Gastrocnemius medialis (tissue), 4 donors: ENCODE results near the gene COL23A1. TPM values are rescaled to one million over a fixed set of nuclear protein-coding genes. Genes with fewer than 3 reads are reported as not detected.

ENCODE experiments used
- ATAC-seq, 2 donors: fragments of 150-250 bp; one replicate each; pipeline ENCODE4 v1.9.1; 2016
- DNase-seq, 2 donors: peaks; one replicate each; pipeline ENCODE4 v3.0.0-alpha.2; 2019
- H3K27ac ChIP-seq, 4 donors: fragments of 200-600 bp; sonication (generic); 1 replicate in 1 of 4; 2 replicates in 3 of 4; pipeline ENCODE4 v1.5.1; 2016 to 2018; ENCODE audit warnings: mild to moderate bottlenecking in 2 of 4, moderate library complexity in 1 of 4
- H3K27me3 ChIP-seq, 3 donors: fragments of 200-600 bp; sonication (generic) in 2 of 3; 1 replicate in 1 of 3; 2 replicates in 2 of 3; pipeline versions ENCODE4 v1.5.1 to v1.6.0; 2016 to 2019; ENCODE audit warnings: mild to moderate bottlenecking in 1 of 3, moderate library complexity in 1 of 3
- H3K36me3 ChIP-seq, 2 donors: fragments of 200-600 bp; sonication (generic) in 1 of 2; one replicate each; pipeline ENCODE4 v1.5.1; 2017 to 2018
- H3K4me1 ChIP-seq, 2 donors: fragments of 200-600 bp; sonication (generic) in 1 of 2; one replicate each; pipeline ENCODE4 v1.5.1; 2016 to 2017; ENCODE audit warnings: mild to moderate bottlenecking in 2 of 2
- H3K4me3 ChIP-seq, 4 donors: fragments of 200-600 bp; sonication (generic) in 3 of 4; 1 replicate in 1 of 4; 2 replicates in 3 of 4; pipeline ENCODE4 v1.5.1; 2016 to 2019; ENCODE audit warnings: mild to moderate bottlenecking in 2 of 4
- H3K9me3 ChIP-seq, 3 donors: fragments of 200-600 bp; sonication (generic) in 2 of 3; 1 replicate in 1 of 3; 2 replicates in 2 of 3; pipeline ENCODE4 v1.5.1; 2016 to 2019
- POLR2A ChIP-seq, 2 donors: fragments of 450-650 bp; IDR thresholded peaks; one replicate each; pipeline ENCODE4 v1.6.1; 2017; ENCODE audit warnings: antibody characterized with exemption in 2 of 2, mild to moderate bottlenecking in 2 of 2, moderate library complexity in 2 of 2
- in situ Hi-C, 4 donors: fragments of 200-750 bp; cut with MboI; loops; one replicate each; pipeline versions ENCODE4 v1.15.0 to v1.8.0; 2017; ENCODE audit warnings: low sequenced_read_pairs in 4 of 4
- intact Hi-C: fragments of 100-400 bp; cut with DNase I; formaldehyde crosslinking; loops from one replicate; pipeline ENCODE4 v1.15.1; 2023; ENCODE audit warnings: low total_unique reads
- total RNA-seq, 4 donors: library from RNA; depleted of rRNA; stranded (reverse); fragments of >200 nt; gene quantifications; one replicate each; pipeline versions ENCODE4 v1.1.0 to v1.2.3, GENCODE V29; 2016
- TF ChIP-seq, protein P1 (sequence below), 5 experiments: fragments of 450-650 bp in 3 of 5; fragments of 200-600 bp in 2 of 5; sonication (generic) in 2 of 5; IDR thresholded peaks in 4 of 5; conservative IDR thresholded peaks in 1 of 5; 1 replicate in 4 of 5; 2 replicates in 1 of 5; pipeline ENCODE4 v1.5.1; 2016 to 2019; ENCODE audit warnings: antibody characterized with exemption in 5 of 5, mild to moderate bottlenecking in 3 of 5, moderate library complexity in 3 of 5

The COL23A1 gene
- 1 to 10 TPM in 1 of 4 donors, under 1 TPM in 2, not detected in 1; 0.62 to 1.1 (median 0.97) TPM for total RNA-seq

DNA sequence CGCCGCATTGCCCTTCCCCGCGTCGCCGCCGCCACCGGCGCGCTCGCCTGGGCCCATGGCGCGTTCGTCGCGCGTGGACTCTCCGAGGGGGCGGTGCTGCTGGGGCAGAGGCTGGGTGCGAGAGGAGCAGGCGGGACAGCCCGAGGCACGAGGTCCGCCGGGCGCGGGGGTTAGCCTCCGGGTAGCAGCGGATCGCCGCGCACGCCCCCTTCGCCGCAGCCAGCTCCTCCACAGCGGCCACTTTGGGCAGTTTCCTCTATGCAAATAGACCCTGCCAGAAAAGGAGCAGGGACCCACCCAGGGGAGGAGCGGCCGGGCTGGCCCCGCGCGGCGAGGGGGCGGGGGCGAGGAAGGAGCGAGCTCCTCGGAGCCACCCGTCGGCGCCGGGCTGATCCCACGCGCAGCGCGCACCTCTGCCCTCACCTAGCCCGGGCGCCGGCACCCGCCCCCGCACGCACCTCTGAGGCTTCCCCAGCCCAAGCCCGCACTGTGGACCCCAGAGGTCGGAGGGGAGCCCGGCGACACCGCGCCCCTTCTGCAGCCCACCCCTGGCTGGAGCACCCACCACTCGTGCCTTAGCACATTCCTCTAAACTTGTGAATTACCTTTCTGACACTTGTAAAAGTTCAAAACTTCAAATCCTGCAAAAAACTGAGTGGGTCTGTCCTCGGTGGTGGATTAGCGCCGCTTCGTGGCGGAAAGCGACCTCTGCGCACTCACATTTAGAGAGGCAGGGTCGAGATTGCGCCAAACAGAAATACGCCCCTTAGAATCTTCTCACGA is at the start of gene COL23A1:
Gene COL23A1 (minus strand): TSS at position 253 of the 783 bp plus-strand sequence.
- Histone ChIP-seq H3K4me3 (peak within 1 kb of the TSS; percentile 53 to 65 (median 58)), H3K27me3 (peaks cover 0 to 2% (median 0%) of the 10 kb centered on the region in 3 donors), H3K4me1 (peaks cover 9 to 23% of the 10 kb centered on the region in 2 donors), H3K27ac (peak within 1 kb of the TSS; percentile 70 to 86 (median 78)), H3K9me3 (peaks cover 0 to 9% (median 0%) of the 10 kb centered on the region in 3 donors), H3K36me3 (peaks cover 0 to 10% of the 10 kb centered on the region in 2 donors)
- in situ Hi-C loops (no loop called here), intact Hi-C loops (loop anchor here (1.0 to 2.0 kb wide), 3 partner anchors 39 to 358 kb away; partner anchors contain the start of gene PHYKPL)
- peak; percentile 65 for ATAC-seq
- peak; percentile 43 to 53 for DNase-seq
- TF ChIP-seq, protein P1, sequence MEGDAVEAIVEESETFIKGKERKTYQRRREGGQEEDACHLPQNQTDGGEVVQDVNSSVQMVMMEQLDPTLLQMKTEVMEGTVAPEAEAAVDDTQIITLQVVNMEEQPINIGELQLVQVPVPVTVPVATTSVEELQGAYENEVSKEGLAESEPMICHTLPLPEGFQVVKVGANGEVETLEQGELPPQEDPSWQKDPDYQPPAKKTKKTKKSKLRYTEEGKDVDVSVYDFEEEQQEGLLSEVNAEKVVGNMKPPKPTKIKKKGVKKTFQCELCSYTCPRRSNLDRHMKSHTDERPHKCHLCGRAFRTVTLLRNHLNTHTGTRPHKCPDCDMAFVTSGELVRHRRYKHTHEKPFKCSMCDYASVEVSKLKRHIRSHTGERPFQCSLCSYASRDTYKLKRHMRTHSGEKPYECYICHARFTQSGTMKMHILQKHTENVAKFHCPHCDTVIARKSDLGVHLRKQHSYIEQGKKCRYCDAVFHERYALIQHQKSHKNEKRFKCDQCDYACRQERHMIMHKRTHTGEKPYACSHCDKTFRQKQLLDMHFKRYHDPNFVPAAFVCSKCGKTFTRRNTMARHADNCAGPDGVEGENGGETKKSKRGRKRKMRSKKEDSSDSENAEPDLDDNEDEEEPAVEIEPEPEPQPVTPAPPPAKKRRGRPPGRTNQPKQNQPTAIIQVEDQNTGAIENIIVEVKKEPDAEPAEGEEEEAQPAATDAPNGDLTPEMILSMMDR (IDR thresholded peaks at IDR 0.05 in 4 of 5, conservative IDR thresholded peaks at IDR 0.05 in 1 of 5): peak; percentile 42 to 73 (median 64)
- peak; percentile 16 to 18 for TF ChIP-seq POLR2A (IDR thresholded peaks at IDR 0.05)

DNA sequence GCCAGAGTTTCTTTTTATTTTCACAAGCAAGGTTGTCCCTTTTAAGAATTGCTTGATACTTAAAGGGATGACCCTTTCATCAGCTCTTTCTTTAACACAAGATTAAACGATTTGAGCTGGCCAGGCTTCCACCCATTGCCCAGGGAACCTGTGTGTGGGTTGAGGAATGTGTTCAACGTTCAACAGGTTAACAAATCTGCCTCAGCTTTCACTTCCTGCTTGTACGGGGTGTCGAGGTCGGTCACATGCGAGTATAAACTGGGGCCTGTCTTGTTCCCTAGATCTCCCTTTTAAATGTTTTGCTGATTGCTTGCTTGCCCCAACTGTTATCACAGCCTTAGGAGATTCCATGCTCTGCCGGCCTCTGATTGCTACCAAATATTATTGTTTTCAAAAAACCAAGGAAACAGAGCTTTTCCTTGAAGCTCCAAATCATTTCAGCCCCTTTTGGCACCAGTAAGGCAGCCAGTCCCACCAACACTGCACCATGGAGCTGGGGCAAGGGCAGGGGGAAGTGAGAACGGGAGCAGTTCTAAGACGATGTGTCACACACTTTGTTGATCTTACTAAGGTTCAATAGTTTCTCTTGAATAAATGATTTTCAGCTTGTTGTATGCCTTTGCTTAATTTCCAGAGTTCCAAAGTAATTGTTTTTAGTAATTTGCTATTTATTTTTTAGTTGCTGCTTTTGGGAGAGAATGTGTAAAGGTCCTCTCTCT is 47.3 kb upstream of the COL23A1 start:
- TF ChIP-seq, protein P1 (IDR thresholded peaks at IDR 0.05 in 4 of 5, conservative IDR thresholded peaks at IDR 0.05 in 1 of 5): no peak
- no peak for TF ChIP-seq POLR2A (IDR thresholded peaks at IDR 0.05)
- no peaks in the 10 kb centered on the region for H3K4me1 ChIP-seq
- no peak overlapping the region for H3K27ac ChIP-seq
- intact Hi-C loops (no loop called here), in situ Hi-C loops (no loop called here)
- no peaks in the 10 kb centered on the region for H3K27me3 ChIP-seq
- H3K9me3 ChIP-seq: no peaks in the 10 kb centered on the region
- H3K4me3 ChIP-seq: no peak overlapping the region
- DNase-seq: no peak
- no peaks in the 10 kb centered on the region for H3K36me3 ChIP-seq
- ATAC-seq: no peak

DNA sequence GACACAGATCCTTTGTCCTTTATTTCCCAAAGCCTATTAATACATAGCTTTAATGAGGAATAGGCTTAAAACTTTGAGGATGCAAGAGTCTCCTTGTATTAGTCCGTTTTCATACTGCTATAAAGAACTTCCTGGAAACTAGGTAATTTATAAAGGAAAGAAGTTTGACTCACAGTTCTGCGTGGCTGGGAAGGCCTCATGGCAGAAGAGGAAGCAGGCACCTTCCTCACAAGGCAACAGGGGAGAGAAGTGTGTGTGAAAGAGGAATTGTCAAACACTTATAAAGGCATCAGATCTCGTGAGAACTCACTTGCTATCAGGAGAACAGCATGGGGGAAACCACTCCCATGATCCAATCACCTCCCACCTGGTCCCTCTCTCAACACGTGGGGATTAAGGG is 42.1 kb upstream of the COL23A1 start:
- DNase-seq: no peak
- in situ Hi-C loops: no loop called here
- intact Hi-C loops: no loop called here
- no peak for TF ChIP-seq POLR2A (IDR thresholded peaks at IDR 0.05)
- TF ChIP-seq, protein P1 (IDR thresholded peaks at IDR 0.05 in 4 of 5, conservative IDR thresholded peaks at IDR 0.05 in 1 of 5): no peak
- no peaks in the 10 kb centered on the region for H3K27me3 ChIP-seq
- no peak overlapping the region for H3K27ac ChIP-seq
- no peaks in the 10 kb centered on the region for H3K36me3 ChIP-seq
- H3K9me3 ChIP-seq: no peaks in the 10 kb centered on the region
- ATAC-seq: no peak
- H3K4me3 ChIP-seq: no peak overlapping the region
- H3K4me1 ChIP-seq: peaks cover 0 to 3% of the 10 kb centered on the region in 2 donors

DNA sequence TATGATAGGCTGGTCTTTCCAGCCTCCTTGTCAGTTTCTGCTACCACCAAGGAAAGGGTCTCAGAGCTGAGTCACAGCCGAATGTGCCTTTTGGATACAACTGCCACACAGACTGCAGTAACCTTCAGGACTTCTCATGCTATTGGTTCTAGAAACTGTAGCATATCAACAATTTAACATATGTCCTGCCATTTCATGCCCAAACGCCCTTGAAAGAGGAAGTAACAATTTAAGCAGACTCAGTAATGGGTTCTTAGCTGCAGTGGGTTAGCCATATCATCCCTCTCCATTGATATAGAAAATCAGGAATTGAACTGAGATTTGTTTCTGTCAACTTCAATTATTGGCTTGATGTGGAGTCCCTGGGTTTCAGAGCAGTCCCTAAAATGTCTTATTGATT is 40.8 kb upstream of the COL23A1 start:
- H3K4me1 ChIP-seq: peaks cover 0 to 5% of the 10 kb centered on the region in 2 donors
- ATAC-seq (no peak), DNase-seq (no peak)
- no peaks in the 10 kb centered on the region for H3K9me3 ChIP-seq
- H3K27me3 ChIP-seq: no peaks in the 10 kb centered on the region
- no peak overlapping the region for H3K27ac ChIP-seq
- H3K36me3 ChIP-seq: no peaks in the 10 kb centered on the region
- TF ChIP-seq, protein P1 (IDR thresholded peaks at IDR 0.05 in 4 of 5, conservative IDR thresholded peaks at IDR 0.05 in 1 of 5): no peak
- no peak for TF ChIP-seq POLR2A (IDR thresholded peaks at IDR 0.05)
- intact Hi-C loops: no loop called here
- H3K4me3 ChIP-seq: no peak overlapping the region
- in situ Hi-C loops: no loop called here
